GM12878 (cell line): ENCODE measurements around the gene DNAJB14. TPM values are rescaled to one million over a fixed set of nuclear protein-coding genes. Genes with fewer than 3 reads are reported as not detected.

ENCODE experiments used
- ATAC-seq: fragments of 200-7000 bp; cut with Tn5 transposase; 3 replicates; pipeline ENCODE4 v1.9.1; 2020; ENCODE audit warnings: mild to moderate bottlenecking, moderate library complexity
- BruUV-seq: library from RNA; stranded (reverse); fragments of 400-500 nt; replicated peaks from 2 replicates; lab custom pipeline; 2021; lab: Mats Ljungman, UMichigan
- CTCF ChIA-PET: fragments of 300-600 bp; sonication (Branson Sonifier 250); formaldehyde crosslinking; extraction: SDS; loops from one replicate; lab custom pipeline; 2021; ENCODE audit warnings: inconsistent platforms; lab: Yijun Ruan, JAX
- POLR2A ChIA-PET: fragments of 350-600 bp; formaldehyde crosslinking; extraction: SDS; loops from one replicate; lab custom pipeline; 2021; ENCODE audit warnings: inconsistent platforms; lab: Charles Lee
- RAD21 ChIA-PET: fragments of 300-600 bp; sonication (Branson Sonifier 250); formaldehyde crosslinking; loops from one replicate; lab custom pipeline; 2023; ENCODE audit warnings: antibody characterized with exemption; ENCODE audit not compliant: unreplicated experiment; lab: Charles Lee
- SMC1A ChIA-PET: fragments of 300-600 bp; sonication (Branson Sonifier 250); formaldehyde crosslinking; loops from one replicate; lab custom pipeline; 2023; ENCODE audit not compliant: unreplicated experiment, uncharacterized antibody; lab: Charles Lee
- DNase-seq: peaks from one replicate; pipeline ENCODE4 v3.0.0-alpha.2; 2011; ENCODE audit warnings: low read depth, low spot score
- FAIRE-seq: peaks from 3 replicates; lab custom pipeline; 2011; peaks lifted over from hg19 to GRCh38; lab: Jason Lieb, UNC
- H2AFZ ChIP-seq: 2 replicates; pipeline ENCODE4 v1.6.0; 2011; ENCODE audit warnings: low read depth, low read length, control low read depth; ENCODE audit not compliant: control insufficient read depth
- H3K27ac ChIP-seq: 2 replicates; pipeline ENCODE4 v1.5.1; 2011; ENCODE audit warnings: control low read depth; ENCODE audit not compliant: control insufficient read depth, insufficient read depth
- H3K27me3 ChIP-seq, 2 experiments: replicated peaks in 1 of 2; 2 replicates each; pipeline versions ENCODE4 v1.6.0 to v1.6.1; 2011; ENCODE audit warnings: low read length in 1 of 2; ENCODE audit not compliant: control insufficient read depth in 2 of 2, insufficient read depth in 2 of 2
- H3K36me3 ChIP-seq, 2 experiments: 2 replicates each; pipeline ENCODE4 v1.5.1; 2011; ENCODE audit warnings: low read length in 1 of 2; ENCODE audit not compliant: control insufficient read depth in 2 of 2, insufficient read depth in 2 of 2
- H3K4me1 ChIP-seq: 2 replicates; pipeline ENCODE4 v1.6.1; 2011; ENCODE audit warnings: mild to moderate bottlenecking, low read length, moderate library complexity, mixed read lengths; ENCODE audit not compliant: control insufficient read depth, insufficient read depth
- H3K4me2 ChIP-seq: 2 replicates; pipeline ENCODE4 v1.6.0; 2011; ENCODE audit warnings: control low read depth; ENCODE audit not compliant: control insufficient read depth, insufficient read depth
- H3K4me3 ChIP-seq: fragments of 200-600 bp; sonication (generic); 2 replicates; pipeline ENCODE4 v1.5.1; 2016
- H3K79me2 ChIP-seq: 2 replicates; pipeline ENCODE4 v1.6.0; 2011; ENCODE audit warnings: low read length; ENCODE audit not compliant: control insufficient read depth, insufficient read depth
- H3K9ac ChIP-seq: 2 replicates; pipeline ENCODE4 v1.8.0; 2011; ENCODE audit warnings: low read length, control low read depth, mixed read lengths; ENCODE audit not compliant: control insufficient read depth, insufficient read depth
- H3K9me3 ChIP-seq: replicated peaks from 3 replicates; pipeline ENCODE4 v1.5.1; 2011; ENCODE audit warnings: mild to moderate bottlenecking, low read length; ENCODE audit not compliant: control insufficient read depth, insufficient read depth
- H4K20me1 ChIP-seq: 2 replicates; pipeline ENCODE4 v1.6.0; 2011; ENCODE audit not compliant: control insufficient read depth, insufficient read depth
- BMI1 ChIP-seq: fragments of 450-650 bp; IDR thresholded peaks from 2 replicates; pipeline ENCODE4 v1.6.1; 2016; ENCODE audit warnings: mild to moderate bottlenecking, moderate library complexity, borderline replicate concordance
- EGR1 ChIP-seq, 2 experiments: IDR thresholded peaks; 1 replicate in 1 of 2; 2 replicates in 1 of 2; pipeline ENCODE4 v1.6.1; 2011 to 2012; ENCODE audit warnings: low read depth in 2 of 2, low read length in 2 of 2, borderline replicate concordance in 1 of 2, mild to moderate bottlenecking in 1 of 2, moderate library complexity in 1 of 2
- GABPA ChIP-seq: IDR thresholded peaks from 2 replicates; pipeline ENCODE4 v1.6.1; 2014; ENCODE audit warnings: antibody characterized with exemption, low read depth, mild to moderate bottlenecking, inconsistent platforms
- HDGF ChIP-seq: fragments of 450-650 bp; IDR thresholded peaks from 2 replicates; pipeline ENCODE4 v1.6.1; 2016; ENCODE audit warnings: antibody characterized with exemption
- LARP7 ChIP-seq: fragments of 450-650 bp; IDR thresholded peaks from 2 replicates; pipeline ENCODE4 v1.6.1; 2017; ENCODE audit warnings: mild to moderate bottlenecking
- NR2F1 ChIP-seq: fragments of 450-650 bp; conservative IDR thresholded peaks from 2 replicates; pipeline ENCODE4 v1.6.1; 2017; ENCODE audit warnings: mild to moderate bottlenecking
- PAX5 ChIP-seq: IDR thresholded peaks from 2 replicates; pipeline ENCODE4 v1.6.1; 2011; ENCODE audit warnings: low read depth, low read length, borderline replicate concordance
- POLR2AphosphoS2 ChIP-seq: IDR thresholded peaks from 2 replicates; pipeline ENCODE4 v1.6.1; 2011; ENCODE audit warnings: low read depth, mild to moderate bottlenecking, low read length, improper control_type of control experiment, moderate library complexity
- STAT3 ChIP-seq: IDR thresholded peaks from 2 replicates; pipeline ENCODE4 v1.6.1; 2011; ENCODE audit warnings: low read depth, low read length, improper control_type of control experiment
- TCF3 ChIP-seq: IDR thresholded peaks from 2 replicates; pipeline ENCODE4 v1.6.1; 2012; ENCODE audit warnings: low read depth, mild to moderate bottlenecking, low read length, borderline replicate concordance; ENCODE audit not compliant: insufficient read depth
- ZBTB11 ChIP-seq: fragments of 450-650 bp; formaldehyde crosslinking; IDR thresholded peaks from 2 replicates; pipeline ENCODE4 v1.5.0; 2022; ENCODE audit warnings: mild to moderate bottlenecking, missing genetic modification characterization
- ZBTB40 ChIP-seq: fragments of 450-650 bp; IDR thresholded peaks from 2 replicates; pipeline ENCODE4 v1.6.1; 2016; ENCODE audit warnings: mild to moderate bottlenecking, moderate library complexity, borderline replicate concordance
- ZNF274 ChIP-seq: IDR thresholded peaks from one replicate; pipeline ENCODE4 v1.8.0; 2011; ENCODE audit not compliant: insufficient read length, insufficient read depth
- ZNF622 ChIP-seq: fragments of 450-650 bp; IDR thresholded peaks from 2 replicates; pipeline ENCODE4 v1.6.1; 2017; ENCODE audit warnings: mild to moderate bottlenecking, inconsistent platforms
- ZNF687 ChIP-seq: fragments of 450-650 bp; IDR thresholded peaks from 2 replicates; pipeline ENCODE4 v1.6.1; 2017; ENCODE audit warnings: mild to moderate bottlenecking, moderate library complexity
- in situ Hi-C: fragments of 300-500 bp; cut with MboI; formaldehyde crosslinking; loops from 9 replicates; pipeline ENCODE4 v1.14.3; 2018; ENCODE audit warnings: mixed read lengths
- intact Hi-C: fragments of 100-400 bp; cut with micrococcal nuclease; formaldehyde crosslinking; loops from one replicate; pipeline ENCODE4 v1.14.2; 2022; ENCODE audit not compliant: unreplicated experiment
- polyA plus RNA-seq, 11 experiments: library from polyadenylated mRNA; depleted of rRNA in 4 of 11; unstranded in 6 of 11; stranded (reverse) in 5 of 11; fragments of >200 nt; fragmentation: Nextera tagmentation in 4 of 11; fragmentation: Illumina TruSeq in 1 of 11; extraction: Ambion mirVana in 4 of 11; extraction: Trizol in 1 of 11; gene quantifications; 1 replicate in 1 of 11; 2 replicates in 10 of 11; pipeline versions ENCODE4 v1.2.1 to v1.2.3, GENCODE V29; 2011 to 2016; ENCODE audit warnings: inconsistent platforms in 2 of 11, missing spikeins in 2 of 11, low read depth in 1 of 11
- total RNA-seq, 4 experiments: library from RNA; depleted of rRNA in 3 of 4; stranded (reverse); fragments of >200 nt in 3 of 4; fragmentation: Illumina TruSeq in 1 of 4; extraction: Trizol in 1 of 4; gene quantifications; 2 replicates each; pipeline versions ENCODE4 v1.2.1 to v1.2.3, GENCODE V29; 2013 to 2021

Gene DNAJB14
- total and polyA plus RNA-seq, 10 of the 15 experiments (the other 5 are each of a cell fraction or from before 2014, with no cell fraction given): 9.5 to 49.2 (median 27.8) TPM

GRCh38 chr4:99979872-99980271 lies 33.5 kb upstream of the DNAJB14 start:
- FAIRE-seq: no peak
- SMC1A ChIA-PET: no interaction called here
- no peak for TF ChIP-seq ZNF687
- no peak for TF ChIP-seq BMI1
- no peak for TF ChIP-seq LARP7
- TF ChIP-seq POLR2AphosphoS2: no peak
- no peak for TF ChIP-seq ZBTB40
- TF ChIP-seq ZNF622: no peak
- TF ChIP-seq ZBTB11 (CRISPR knock-in tag): no peak
- TF ChIP-seq STAT3: no peak
- no peak for TF ChIP-seq HDGF
- no peak for TF ChIP-seq NR2F1
- TF ChIP-seq ZNF274: no peak
- TF ChIP-seq GABPA: no peak
- TF ChIP-seq PAX5: no peak
- TF ChIP-seq EGR1 (IDR thresholded peaks at IDR 0.05; ENCODE audit: borderline replicate concordance in 1 of 2, low read depth in 2 of 2, low read length in 2 of 2): no peak
- TF ChIP-seq TCF3: no peak

More at GRCh38 chr4:99979872-99980271, 33.5 kb upstream of the DNAJB14 start:
- Histone ChIP-seq H3K9me3 (no peaks in the 10 kb centered on the region), H3K4me3 (no peak overlapping the region), H3K27me3 (no peaks in the 10 kb centered on the region), H4K20me1 (no peaks in the 10 kb centered on the region), H3K9ac (no peak overlapping the region), H3K79me2 (no peaks in the 10 kb centered on the region), H3K27ac (no peak overlapping the region), H2AFZ (no peak overlapping the region), H3K4me1 (no peaks in the 10 kb centered on the region), H3K4me2 (no peak overlapping the region), H3K36me3 (no peaks in the 10 kb centered on the region)
- intact Hi-C loops: no loop called here
- RAD21 ChIA-PET: no interaction called here
- POLR2A ChIA-PET: interaction anchor here (0.5 kb wide), 1 partner anchor 839 kb away, joined by 4 read pairs; no protein-coding TSS in a partner anchor
- CTCF ChIA-PET: no interaction called here
- ATAC-seq (no peak), DNase-seq (no peak)
- in situ Hi-C loops: no loop called here
- no TSS peak for BruUV-seq
